Cardiac septum (tissue), 1 donor: ENCODE data around the gene CRACR2B. TPM values are rescaled to one million over a fixed set of nuclear protein-coding genes. Genes with fewer than 3 reads are reported as not detected.

Experiments
- DNase-seq: peaks from one replicate; pipeline ENCODE4 v3.0.0-alpha.2; 2020; ENCODE audit warnings: low spot score
- intact Hi-C: fragments of 100-400 bp; cut with DNase I; formaldehyde crosslinking; loops from one replicate; pipeline ENCODE4 v1.14.0; 2022
- total RNA-seq: library from RNA; stranded (reverse); fragmentation: NEBNext Ultra II Directional; extraction: Animal tissue kit (Norgen Biotek cat#: 25700); gene quantifications from one replicate; pipeline ENCODE4 v1.2.1, GENCODE V29; 2021
- donor health status: DM: no; HTN: no; CAD: no.

CRACR2B gene
- total RNA-seq, 1 donor from 2014 or later = 12.2 TPM

DNA sequence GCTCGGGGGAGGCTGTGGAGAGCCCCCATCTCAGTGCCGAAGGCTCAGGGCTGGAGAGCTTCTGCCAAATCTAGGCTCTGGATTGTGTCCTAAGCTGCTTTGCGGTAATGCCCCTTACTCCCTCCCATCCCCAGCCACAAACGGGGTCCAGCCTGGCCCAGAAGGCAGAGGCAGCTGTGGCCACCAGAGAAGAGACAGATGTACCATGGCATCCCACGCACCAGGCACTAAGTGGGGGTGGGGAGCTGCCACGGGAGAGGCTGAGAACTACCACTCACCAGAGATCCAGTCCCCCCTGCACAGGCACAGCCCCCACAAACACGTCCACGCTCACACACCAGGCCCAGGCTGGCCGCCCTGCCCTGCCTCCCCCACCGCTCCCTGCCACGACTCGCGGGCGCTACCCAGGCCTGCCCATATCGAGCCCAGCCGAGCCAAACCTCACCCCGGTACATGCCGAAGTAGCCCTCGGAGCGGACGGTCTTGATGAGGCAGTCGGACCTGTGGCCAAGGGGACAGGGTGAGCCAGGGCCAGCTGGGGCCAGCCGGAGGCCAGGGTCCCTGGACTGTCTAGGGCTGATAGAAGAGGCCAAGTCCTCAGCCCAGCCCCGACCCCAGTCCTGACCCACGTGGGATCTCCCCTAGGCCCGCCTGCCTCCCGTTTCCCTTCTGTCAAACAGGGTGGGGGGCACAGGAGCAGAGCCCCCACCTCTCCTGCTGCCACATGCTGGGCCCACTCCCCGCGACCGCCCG lies 33.5 kb upstream of the CRACR2B start:
- intact Hi-C loops = no loop called here
- DNase-seq = no peak

- intact Hi-C loops = no loop called here
- no peak for DNase-seq
These were observed 32.7 kb upstream of the CRACR2B start for GRCh38 chr11:794766-795633.

GRCh38 chr11:795634-796564 lies 31.8 kb upstream of the CRACR2B start:
- intact Hi-C loops = no loop called here
- no peak for DNase-seq

- DNase-seq = no peak
- intact Hi-C loops = no loop called here
These were observed 31.0 kb upstream of the CRACR2B start for GRCh38 chr11:796565-797295.

GRCh38 chr11:797296-798092 lies 30.2 kb upstream of the CRACR2B start:
- no peak for DNase-seq
- intact Hi-C loops = no loop called here

DNA sequence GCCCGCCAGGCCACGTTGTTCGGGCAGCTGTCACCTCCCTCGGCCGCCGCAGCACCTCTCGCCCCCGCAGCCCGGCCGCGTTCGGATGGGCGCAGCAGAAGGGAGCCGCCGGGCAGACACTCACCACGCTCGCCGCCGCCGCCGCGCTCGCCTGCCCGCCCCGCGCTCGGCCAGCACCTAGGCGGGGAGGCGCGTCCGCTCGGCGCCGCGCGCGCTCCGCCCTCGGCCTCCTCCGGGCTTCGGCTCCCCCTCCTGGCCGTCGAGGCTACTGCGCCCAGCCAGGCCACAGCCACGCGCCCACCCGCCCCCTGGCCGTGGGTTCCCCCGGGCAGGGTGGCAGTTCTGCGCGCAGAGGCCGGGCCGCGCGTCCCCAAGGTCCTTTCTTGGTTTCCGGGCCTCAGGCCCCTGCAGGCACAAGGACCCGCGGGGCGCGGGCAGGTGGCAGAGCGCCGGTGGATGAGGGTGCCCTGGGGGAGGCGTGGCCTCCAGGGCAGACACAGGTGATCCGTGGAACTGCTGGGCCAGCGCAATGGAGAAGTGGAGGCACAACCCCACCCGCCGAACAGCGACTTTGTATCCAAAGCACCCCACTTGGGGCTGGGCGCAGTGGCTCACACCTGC lies 29.5 kb upstream of the CRACR2B start, which contains the start of gene SLC25A22:
Gene SLC25A22, minus strand, starts transcription at position 189 of the 621 bp plus-strand sequence. CDS start 3,275 bp downstream, outside the sequence.
- intact Hi-C loops = no loop called here
- peak; percentile 91 for DNase-seq

DNA sequence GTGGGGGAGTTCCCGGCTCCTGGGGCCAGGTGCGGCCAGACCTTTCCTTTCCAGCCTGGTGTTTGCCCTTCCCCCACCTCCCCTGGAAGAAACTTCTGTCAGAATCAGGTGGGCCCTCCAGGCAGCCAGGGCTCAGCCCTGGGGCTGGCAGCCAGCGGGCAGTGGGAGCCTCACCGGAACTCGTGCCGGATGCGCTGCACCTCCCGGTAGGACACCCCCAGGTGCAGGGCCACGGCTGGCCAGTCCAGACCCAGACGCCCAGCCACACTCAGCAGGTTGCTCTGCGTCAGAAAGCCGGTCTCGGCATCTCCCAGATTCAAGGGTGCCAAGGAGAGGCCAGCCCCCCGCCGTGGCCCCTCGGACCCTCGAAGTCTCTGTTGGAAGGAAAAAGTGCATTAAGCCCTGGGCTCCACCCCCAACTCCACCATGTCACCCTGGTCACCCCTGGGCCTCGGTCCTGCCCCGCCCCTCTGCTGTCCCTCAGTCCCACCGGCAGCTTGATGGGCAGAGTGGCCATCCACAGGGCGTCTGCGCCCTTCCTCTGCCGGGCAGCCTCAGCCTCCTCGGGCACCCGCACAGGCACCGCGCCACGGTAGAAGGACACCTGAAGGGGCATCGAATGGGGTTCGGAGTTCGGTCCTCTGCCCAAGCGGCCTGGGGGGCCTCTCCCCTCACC lies 27.9 kb upstream of the CRACR2B start:
- intact Hi-C loops = no loop called here
- no peak for DNase-seq

- DNase-seq = no peak
- intact Hi-C loops = no loop called here
These were observed 27.2 kb upstream of the CRACR2B start for GRCh38 chr11:800473-800872.

DNA sequence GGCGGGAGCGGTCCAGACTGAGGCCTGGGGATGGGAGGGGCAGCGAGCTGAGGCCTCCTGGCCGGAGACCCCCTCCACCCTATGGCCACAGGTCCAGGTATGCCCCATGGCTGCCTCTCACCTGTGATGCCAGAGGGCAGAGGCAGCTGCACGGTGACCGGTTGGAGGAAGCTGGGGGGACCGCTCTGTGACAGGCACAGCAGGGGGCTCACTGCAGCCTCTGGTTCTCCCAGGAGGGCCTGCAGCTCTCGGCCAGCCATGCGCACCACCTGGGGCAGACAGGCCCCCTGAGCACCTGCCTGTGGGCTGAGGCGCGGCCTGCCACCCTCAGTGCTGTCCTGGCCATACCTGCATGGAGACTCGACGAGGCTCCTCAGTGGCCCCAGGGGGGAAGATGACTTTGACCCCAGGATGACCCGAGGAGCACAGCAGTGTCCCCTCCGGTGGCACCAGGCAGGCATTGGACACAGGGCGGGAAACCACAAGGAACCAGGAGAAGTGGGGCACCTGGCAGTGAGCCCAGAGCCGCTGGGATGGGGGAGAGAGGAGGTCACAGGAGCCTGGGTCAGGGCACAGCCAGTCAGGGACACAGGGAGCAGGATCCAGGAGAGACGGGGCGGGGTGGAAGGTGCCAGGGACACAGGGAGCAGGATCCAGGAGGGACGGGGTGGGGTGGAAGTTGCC lies 26.5 kb upstream of the CRACR2B start:
- intact Hi-C loops = no loop called here
- DNase-seq = no peak

DNA sequence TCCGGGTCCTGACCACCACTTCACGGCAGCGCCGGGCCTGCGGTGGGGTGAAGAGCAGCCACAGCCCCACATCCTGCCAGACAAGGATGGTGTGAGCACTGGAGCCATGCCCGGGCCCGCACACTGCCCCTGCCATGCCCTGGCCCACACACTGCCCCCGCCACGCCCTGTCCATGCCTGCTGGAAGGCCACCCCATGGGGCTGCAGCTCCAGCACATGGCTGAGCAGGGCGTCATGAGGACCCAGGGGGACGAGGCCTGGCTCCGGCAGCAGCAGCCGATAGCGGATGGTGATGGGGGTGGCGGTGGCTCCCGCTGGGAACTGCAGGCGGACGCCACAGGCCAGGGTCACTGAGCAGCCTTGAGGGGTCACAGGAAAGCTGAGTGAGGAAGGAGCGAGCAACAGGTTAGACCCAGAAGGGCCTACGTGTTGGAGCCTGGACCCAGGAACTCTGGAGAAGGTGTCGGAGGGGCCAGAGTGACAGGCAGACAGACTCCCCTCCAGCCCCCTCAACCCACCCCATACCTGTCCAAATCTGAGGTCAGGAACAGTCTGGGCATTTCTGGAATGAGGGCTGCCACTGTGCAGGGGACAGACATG lies 25.6 kb upstream of the CRACR2B start:
- DNase-seq = no peak
- intact Hi-C loops = no loop called here

DNA sequence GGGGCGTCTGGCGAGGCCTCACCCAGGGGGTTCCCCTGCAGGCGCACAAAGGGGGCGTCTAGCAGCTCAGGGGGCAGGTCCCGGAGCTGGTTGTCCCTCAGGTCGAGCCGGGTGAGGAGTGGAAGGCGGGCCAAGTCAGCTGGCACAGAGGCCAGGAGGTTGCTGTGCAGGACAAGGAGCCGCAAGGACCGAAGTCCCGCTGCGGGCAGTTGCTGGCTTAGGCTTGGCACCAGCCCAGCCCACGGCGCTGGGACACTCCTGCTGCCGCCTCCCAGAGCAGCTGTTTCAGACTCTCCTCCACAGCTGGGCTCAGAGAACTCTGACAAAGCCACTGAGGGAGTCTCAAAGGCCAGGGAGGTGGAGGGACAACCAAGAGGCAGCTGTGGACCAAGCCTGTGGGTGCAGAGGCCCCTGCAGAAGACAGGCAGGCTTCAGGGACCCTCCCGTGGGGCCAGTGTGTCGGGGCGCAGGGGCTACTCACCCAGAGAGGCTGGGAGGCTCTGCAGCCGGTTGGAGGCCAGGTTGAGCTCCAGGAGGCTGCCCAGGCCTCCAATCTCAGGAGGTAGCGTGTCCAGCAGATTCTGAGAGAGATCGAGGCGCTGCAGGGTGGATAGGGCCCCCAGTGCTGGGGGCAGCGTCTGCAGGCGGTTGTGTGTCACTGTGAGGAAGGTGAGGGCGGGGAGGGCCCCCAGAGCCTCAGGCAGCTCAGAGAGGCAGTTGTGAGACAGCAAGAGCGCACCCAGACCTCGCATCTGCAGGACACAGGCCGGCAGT lies 24.8 kb upstream of the CRACR2B start:
- intact Hi-C loops = no loop called here
- no peak for DNase-seq

GRCh38 chr11:803467-803742 lies 24.3 kb upstream of the CRACR2B start:
- intact Hi-C loops = no loop called here
- no peak for DNase-seq

DNA sequence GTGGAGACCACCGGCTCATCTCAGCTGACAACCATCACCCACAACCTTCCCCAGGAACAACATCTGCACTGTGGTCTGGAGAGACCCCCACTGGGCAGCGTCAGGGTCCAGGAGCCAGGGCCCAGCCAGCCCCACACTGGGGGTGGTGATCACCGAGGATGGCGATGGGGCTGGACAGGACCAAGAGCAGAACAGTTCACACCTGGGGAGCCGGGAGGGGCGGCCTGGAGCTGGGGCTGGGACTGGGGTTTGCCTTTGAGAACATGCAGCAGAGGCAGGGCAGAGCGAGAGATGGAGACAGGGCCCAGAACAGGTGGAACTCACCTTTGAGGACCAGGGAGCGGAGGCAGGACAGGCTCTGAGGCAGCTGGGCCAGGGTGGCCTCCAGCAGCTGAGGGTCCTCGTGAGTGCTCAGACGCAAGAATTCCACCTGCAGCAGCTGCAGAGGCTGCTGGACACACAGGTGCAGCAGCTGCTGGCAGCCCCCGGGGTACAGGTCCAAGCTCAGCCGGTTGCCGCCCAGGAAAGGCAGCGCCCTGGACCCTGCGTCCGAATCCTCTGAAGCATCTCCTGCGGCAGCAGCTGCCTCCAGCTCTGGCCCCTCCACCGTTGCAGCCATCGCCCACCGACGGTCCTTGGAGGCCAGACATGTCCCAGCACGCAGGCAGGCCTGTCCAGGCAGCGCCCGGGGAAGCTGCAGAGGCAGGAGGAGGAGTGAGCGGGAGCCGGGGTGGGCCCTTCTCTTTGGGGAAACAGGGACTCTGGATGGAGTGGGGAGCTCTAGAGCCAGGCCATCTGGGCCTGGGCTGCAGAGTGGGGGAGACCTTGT lies 23.7 kb upstream of the CRACR2B start:
- no peak for DNase-seq

DNA sequence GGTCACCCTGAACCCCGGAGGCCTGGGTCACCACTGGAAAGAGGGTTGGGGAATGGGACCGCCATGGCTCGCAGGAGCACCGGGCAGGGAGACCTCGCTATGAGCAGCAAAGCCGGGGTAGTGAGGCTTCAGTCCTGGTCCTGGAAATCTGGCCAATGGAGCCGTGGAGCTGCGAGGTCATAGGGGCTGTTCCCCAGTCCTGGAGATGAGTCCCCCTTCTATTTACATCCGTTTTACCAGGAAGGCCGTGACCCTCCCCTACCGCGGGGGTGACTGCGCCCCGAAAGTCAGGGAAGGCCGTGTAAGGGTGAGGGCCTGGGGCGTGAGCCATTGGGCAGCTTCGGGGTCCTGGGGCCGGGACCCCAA lies 23.1 kb upstream of the CRACR2B start:
- no peak for DNase-seq
- intact Hi-C loops = no loop called here

More for the DNA sequence above, 23.7 kb upstream of the CRACR2B start:
- intact Hi-C loops = no loop called here
